ENCODE measurements around the gene DPP6. TPM values are rescaled to one million over a fixed set of nuclear protein-coding genes. Genes with fewer than 3 reads are reported as not detected.
"Not testable (repeated sequence)": the region's sequence is repeated elsewhere in the genome, so short reads cannot be mapped to it uniquely, and the experiment has no call there.

The DPP6 gene
- total RNA-seq, 1 donor from 2014 or later, result 56.3 TPM

- peak; percentile 69 for FAIRE-seq
- DNase-seq (ENCODE audit: low spot score in 2 of 2), result not testable (repeated sequence)
Observed at GRCh38 chr7:154071833-154072232, 19.6 kb downstream of the DPP6 start.

GRCh38 chr7:154072395-154073181 is 20.4 kb downstream of the DPP6 start:
- not testable (repeated sequence) for DNase-seq (ENCODE audit: low spot score in 2 of 2); FAIRE-seq

- not testable (repeated sequence) for FAIRE-seq; DNase-seq (ENCODE audit: low spot score in 2 of 2)
Observed at GRCh38 chr7:154078523-154078922, 26.3 kb downstream of the DPP6 start.

- not testable (repeated sequence) for DNase-seq (ENCODE audit: low spot score in 2 of 2); FAIRE-seq
Observed at GRCh38 chr7:154080249-154080648, 28.1 kb downstream of the DPP6 start.

GRCh38 chr7:154087037-154087725 is 35.0 kb downstream of the DPP6 start:
- FAIRE-seq; DNase-seq (ENCODE audit: low spot score in 2 of 2): not testable (repeated sequence)

GRCh38 chr7:154092093-154092492 is 39.9 kb downstream of the DPP6 start:
- FAIRE-seq; DNase-seq (ENCODE audit: low spot score in 2 of 2): not testable (repeated sequence)

GRCh38 chr7:154095201-154095600 is 43.0 kb downstream of the DPP6 start:
- not testable (repeated sequence) for DNase-seq (ENCODE audit: low spot score in 2 of 2); FAIRE-seq

- DNase-seq (ENCODE audit: low spot score in 2 of 2); FAIRE-seq: not testable (repeated sequence)
Observed at GRCh38 chr7:154105063-154105462, 52.9 kb downstream of the DPP6 start.

GRCh38 chr7:154109615-154110014 is 57.4 kb downstream of the DPP6 start:
- FAIRE-seq; DNase-seq (ENCODE audit: low spot score in 2 of 2): not testable (repeated sequence)

- DNase-seq (ENCODE audit: low spot score in 2 of 2); FAIRE-seq: not testable (repeated sequence)
Observed at GRCh38 chr7:154113732-154114351, 61.6 kb downstream of the DPP6 start.

- FAIRE-seq; DNase-seq (ENCODE audit: low spot score in 2 of 2): not testable (repeated sequence)
Observed at GRCh38 chr7:154117411-154118390, 65.5 kb downstream of the DPP6 start.

GRCh38 chr7:154120825-154121224 is 68.6 kb downstream of the DPP6 start:
- not testable (repeated sequence) for FAIRE-seq; DNase-seq (ENCODE audit: low spot score in 2 of 2)

- DNase-seq (ENCODE audit: low spot score in 2 of 2); FAIRE-seq: not testable (repeated sequence)
Observed at GRCh38 chr7:154122720-154123119, 70.5 kb downstream of the DPP6 start.

GRCh38 chr7:154123397-154123796 is 71.2 kb downstream of the DPP6 start:
- FAIRE-seq; DNase-seq (ENCODE audit: low spot score in 2 of 2): not testable (repeated sequence)

GRCh38 chr7:154129142-154129541 is 76.9 kb downstream of the DPP6 start:
- not testable (repeated sequence) for DNase-seq (ENCODE audit: low spot score in 2 of 2); FAIRE-seq

GRCh38 chr7:154132617-154133016 is 80.4 kb downstream of the DPP6 start:
- not testable (repeated sequence) for DNase-seq (ENCODE audit: low spot score in 2 of 2); FAIRE-seq

GRCh38 chr7:154133703-154134277 is 81.6 kb downstream of the DPP6 start:
- not testable (repeated sequence) for DNase-seq (ENCODE audit: low spot score in 2 of 2)

GRCh38 chr7:154134698-154135097 is 82.5 kb downstream of the DPP6 start:
- not testable (repeated sequence) for DNase-seq (ENCODE audit: low spot score in 2 of 2); FAIRE-seq

More at GRCh38 chr7:154133703-154134277, 81.6 kb downstream of the DPP6 start:
- FAIRE-seq, result not testable (repeated sequence)

- DNase-seq (ENCODE audit: low spot score in 2 of 2); FAIRE-seq: not testable (repeated sequence)
Observed at GRCh38 chr7:154135646-154136045, 83.4 kb downstream of the DPP6 start.
